Cardiac ventricle fibroblast (primary cell): Measurements from ENCODE around the gene PPP1R16B. TPM values are rescaled to one million over a fixed set of nuclear protein-coding genes. Genes with fewer than 3 reads are reported as not detected.

Experiments
- total RNA-seq: library from RNA; depleted of rRNA; stranded (reverse); fragments of >200 nt; gene quantifications from 2 replicates; pipeline ENCODE4 v1.2.3, GENCODE V29; 2015

The PPP1R16B gene
- total RNA-seq, result 0.31 and 0.44 TPM in 2 replicates

GRCh38 chr20:38805502-38805957 lies at the start of gene PPP1R16B:
PPP1R16B (plus strand) TSS chr20:38805697; CDS start chr20:38835926, 30,229 bp downstream.

DNA sequence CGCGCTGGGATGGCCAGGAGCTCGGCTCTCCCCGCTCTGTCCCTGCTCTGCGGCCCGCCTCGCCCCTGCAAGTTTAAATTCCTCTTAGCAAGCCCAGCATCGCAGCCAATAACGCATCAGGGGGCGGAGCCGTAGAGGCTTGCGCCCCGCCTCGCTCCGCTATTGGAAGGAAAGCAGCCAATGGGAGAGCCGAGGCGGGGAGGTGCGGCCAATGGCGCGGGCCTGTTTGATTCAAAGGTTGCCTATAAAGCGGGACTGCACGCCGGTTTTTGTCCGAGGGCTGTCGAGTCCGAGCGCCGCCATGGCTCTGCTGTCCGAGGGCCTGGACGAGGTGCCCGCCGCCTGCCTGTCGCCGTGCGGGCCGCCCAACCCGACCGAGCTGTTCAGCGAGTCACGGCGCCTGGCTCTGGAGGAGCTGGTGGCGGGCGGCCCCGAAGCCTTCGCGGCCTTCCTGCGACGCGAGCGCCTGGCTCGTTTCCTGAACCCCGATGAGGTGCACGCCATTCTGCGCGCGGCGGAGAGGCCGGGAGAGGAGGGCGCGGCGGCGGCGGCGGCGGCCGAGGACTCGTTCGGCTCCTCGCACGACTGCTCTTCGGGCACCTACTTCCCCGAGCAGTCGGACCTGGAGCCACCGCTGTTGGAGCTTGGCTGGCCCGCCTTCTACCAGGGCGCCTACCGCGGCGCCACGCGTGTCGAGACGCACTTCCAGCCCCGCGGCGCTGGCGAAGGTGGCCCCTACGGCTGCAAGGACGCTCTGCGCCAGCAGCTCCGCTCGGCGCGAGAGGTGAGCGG lies 120.8 kb downstream of the PPP1R16B start, which contains the start of gene FAM83D:
Gene FAM83D, plus strand, starts transcription at position 276 of the 792 bp plus-strand sequence. Its CDS starts 26 bp downstream, at position 302.

GRCh38 chr20:38962044-38962927 lies 156.8 kb downstream of the PPP1R16B start, which contains the start of gene DHX35:
DHX35 (plus strand) TSS chr20:38962344; CDS start chr20:38962368, 24 bp downstream.

Other genes with a start within 250 kb of the PPP1R16B start
- gene ADIG, start 224.5 kb upstream of the PPP1R16B start, total RNA-seq, result not detected in 2 replicates
- gene ARHGAP40, start 203.9 kb upstream of the PPP1R16B start, total RNA-seq, result not detected in 2 replicates
- gene SLC32A1, start 81.2 kb upstream of the PPP1R16B start, total RNA-seq, result not detected in 2 replicates
- 4.1 and 4.5 TPM in 2 replicates for gene ACTR5, start 57.2 kb upstream of the PPP1R16B start, total RNA-seq
- 2.9 and 4.2 TPM in 2 replicates for gene FAM83D, start 120.7 kb downstream of the PPP1R16B start, total RNA-seq
- gene DHX35, start 156.6 kb downstream of the PPP1R16B start, total RNA-seq, result 7.2 and 7.5 TPM in 2 replicates